HepG2 (cell line): Measurements from ENCODE around the gene GATB. TPM values are rescaled to one million over a fixed set of nuclear protein-coding genes. Genes with fewer than 3 reads are reported as not detected.

ENCODE experiments used
- ATAC-seq: fragments of 200-7000 bp; cut with Tn5 transposase; 3 replicates; pipeline ENCODE4 v1.9.1; 2020; ENCODE audit warnings: mild to moderate bottlenecking, moderate library complexity
- BruUV-seq: library from RNA; stranded (reverse); fragments of 400-500 nt; replicated peaks from 2 replicates; lab custom pipeline; 2021; lab: Mats Ljungman, UMichigan
- CTCF ChIA-PET: fragments of 300-600 bp; formaldehyde crosslinking; extraction: SDS; loops from one replicate; lab custom pipeline; 2021; ENCODE audit warnings: low total read pairs, inconsistent platforms, low intra/inter-chr PET ratio; lab: Yijun Ruan, JAX
- POLR2A ChIA-PET: fragments of 350-600 bp; sonication (Branson Sonifier 250); formaldehyde crosslinking; loops from one replicate; lab custom pipeline; 2020; ENCODE audit warnings: antibody characterized with exemption, inconsistent platforms; lab: Yijun Ruan, JAX
- DNase-seq: peaks from one replicate; pipeline ENCODE4 v3.0.0-alpha.2; 2015; ENCODE audit warnings: low spot score
- FAIRE-seq: peaks from 3 replicates; lab custom pipeline; 2011; peaks lifted over from hg19 to GRCh38; lab: Jason Lieb, UNC
- H2AFZ ChIP-seq: one replicate; pipeline ENCODE4 v1.6.1; 2011; ENCODE audit warnings: low read length, inconsistent platforms
- H3K27ac ChIP-seq: fragments of 300-600 bp; 3 replicates; pipeline ENCODE4 v1.8.0; 2011; ENCODE audit warnings: mixed run types, mild to moderate bottlenecking, mixed read lengths, low read length, inconsistent platforms; ENCODE audit not compliant: insufficient read depth; ENCODE audit errors: extremely low read length
- H3K27me3 ChIP-seq, 2 experiments: fragments of 200-600 bp in 1 of 2; 2 replicates in 1 of 2; 3 replicates in 1 of 2; pipeline versions ENCODE4 v1.6.0 to v1.8.0; 2011; ENCODE audit warnings: low read length in 2 of 2, mild to moderate bottlenecking in 2 of 2, moderate library complexity in 2 of 2, inconsistent platforms in 1 of 2; ENCODE audit not compliant: insufficient read depth in 2 of 2, control insufficient read depth in 1 of 2
- H3K36me3 ChIP-seq, 2 experiments: fragments of 200-600 bp in 1 of 2; replicated peaks in 1 of 2; 2 replicates in 1 of 2; 3 replicates in 1 of 2; pipeline versions ENCODE4 v1.5.1 to v1.8.0; 2011; ENCODE audit warnings: low read length in 2 of 2, inconsistent platforms in 1 of 2; ENCODE audit not compliant: insufficient read depth in 2 of 2, control insufficient read depth in 1 of 2
- H3K4me1 ChIP-seq: 2 replicates; pipeline ENCODE4 v1.5.1; 2012; ENCODE audit warnings: low read length, inconsistent platforms; ENCODE audit not compliant: insufficient read depth
- H3K4me2 ChIP-seq: 2 replicates; pipeline ENCODE4 v1.6.0; 2011; ENCODE audit warnings: low read depth, low read length, inconsistent platforms
- H3K4me3 ChIP-seq, 3 experiments: fragments of 200-600 bp in 1 of 3; sonication (generic), shearing (Covaris generic) in 1 of 3; replicated peaks in 1 of 3; 2 replicates each; pipeline ENCODE4 v1.5.1; 2011 to 2016; ENCODE audit warnings: low read length in 3 of 3, inconsistent platforms in 2 of 3, low read depth in 2 of 3, mild to moderate bottlenecking in 2 of 3, control low read depth in 1 of 3, mixed read lengths in 1 of 3; ENCODE audit not compliant: insufficient read depth in 1 of 3
- H3K79me2 ChIP-seq: one replicate; pipeline ENCODE4 v1.6.1; 2011; ENCODE audit warnings: low read length, inconsistent platforms; ENCODE audit not compliant: insufficient read depth
- H3K9ac ChIP-seq: 2 replicates; pipeline ENCODE4 v1.6.0; 2011; ENCODE audit warnings: mild to moderate bottlenecking, low read depth, low read length, inconsistent platforms; ENCODE audit not compliant: insufficient read depth
- H3K9me3 ChIP-seq: 2 replicates; pipeline ENCODE4 v1.5.1; 2012; ENCODE audit warnings: mild to moderate bottlenecking, low read length
- H4K20me1 ChIP-seq: 2 replicates; pipeline ENCODE4 v1.6.0; 2011; ENCODE audit warnings: inconsistent platforms, mild to moderate bottlenecking, low read length, moderate library complexity; ENCODE audit not compliant: insufficient read depth
- HOXA9 ChIP-seq: sonication (generic); formaldehyde crosslinking; IDR thresholded peaks from 2 replicates; pipeline ENCODE4 v1.8.1; 2022; ENCODE audit warnings: missing genetic modification reagents, mild to moderate bottlenecking, moderate library complexity, borderline replicate concordance
- MAX ChIP-seq: IDR thresholded peaks from 2 replicates; pipeline ENCODE4 v1.6.1; 2012; ENCODE audit warnings: inconsistent platforms
- REPIN1 ChIP-seq: sonication (generic); formaldehyde crosslinking; IDR thresholded peaks from 2 replicates; pipeline ENCODE4 v1.8.0; 2022; ENCODE audit warnings: missing genetic modification reagents, low read depth, mild to moderate bottlenecking, borderline replicate concordance
- ZBTB8A ChIP-seq: sonication (generic); formaldehyde crosslinking; IDR thresholded peaks from 2 replicates; pipeline ENCODE4 v1.4.0; 2020; ENCODE audit warnings: mild to moderate bottlenecking, low read depth, missing genetic modification reagents, borderline replicate concordance
- ZNF431 ChIP-seq: sonication (generic); formaldehyde crosslinking; IDR thresholded peaks from 2 replicates; pipeline ENCODE4 v1.9.0; 2022; ENCODE audit warnings: missing genetic modification reagents, low read depth, mild to moderate bottlenecking, borderline replicate concordance
- WGBS: methylation state at CpG from one replicate; pipeline ENCODE4 v1.1.6; 2017; ENCODE audit warnings: low lambda C conversion rate; 5-methylcytosine and 5-hydroxymethylcytosine counted together
- in situ Hi-C: cut with HindIII; loops from 2 replicates; pipeline ENCODE4 v1.10.0; 2017; ENCODE audit warnings: low pct_unique_long_range_greater_than_20kb; ENCODE audit not compliant: extremely low pct_ligation_motif_present
- intact Hi-C: fragments of 100-400 bp; cut with micrococcal nuclease; formaldehyde crosslinking; loops from one replicate; pipeline ENCODE4 v1.10.0; 2022; ENCODE audit not compliant: unreplicated experiment
- polyA plus RNA-seq, 8 experiments: library from polyadenylated mRNA; depleted of rRNA in 3 of 8; stranded (reverse) in 7 of 8; unstranded in 1 of 8; fragments of >200 nt; fragmentation: Illumina TruSeq in 4 of 8; extraction: Trizol in 4 of 8; gene quantifications; 2 replicates each; pipeline versions ENCODE4 v1.2.1 to v1.2.3, GENCODE V29; 2011 to 2016; ENCODE audit warnings: low read depth in 4 of 8, missing spikeins in 1 of 8, mixed read lengths in 1 of 8; ENCODE audit not compliant: insufficient read depth in 1 of 8
- total RNA-seq, 5 experiments: library from RNA; depleted of rRNA; stranded (reverse); fragments of >200 nt; fragmentation: Illumina TruSeq; extraction: Trizol; gene quantifications; 2 replicates each; pipeline ENCODE4 v1.2.3, GENCODE V29; 2016; ENCODE audit warnings: low read depth in 1 of 5
- TF ChIP-seq, protein P1 (sequence below): sonication (generic); formaldehyde crosslinking; IDR thresholded peaks from 2 replicates; pipeline ENCODE4 v1.4.0; 2020; ENCODE audit warnings: missing genetic modification reagents
- TF ChIP-seq, protein P2 (sequence below): sonication (generic); formaldehyde crosslinking; IDR thresholded peaks from 2 replicates; pipeline ENCODE4 v1.9.0; 2021; ENCODE audit warnings: missing genetic modification reagents, borderline replicate concordance

The GATB gene
- total and polyA plus RNA-seq, 2 of the 13 experiments (the other 11 are each of a cell fraction or from before 2014, with no cell fraction given) = 32.3 to 32.4 TPM

DNA sequence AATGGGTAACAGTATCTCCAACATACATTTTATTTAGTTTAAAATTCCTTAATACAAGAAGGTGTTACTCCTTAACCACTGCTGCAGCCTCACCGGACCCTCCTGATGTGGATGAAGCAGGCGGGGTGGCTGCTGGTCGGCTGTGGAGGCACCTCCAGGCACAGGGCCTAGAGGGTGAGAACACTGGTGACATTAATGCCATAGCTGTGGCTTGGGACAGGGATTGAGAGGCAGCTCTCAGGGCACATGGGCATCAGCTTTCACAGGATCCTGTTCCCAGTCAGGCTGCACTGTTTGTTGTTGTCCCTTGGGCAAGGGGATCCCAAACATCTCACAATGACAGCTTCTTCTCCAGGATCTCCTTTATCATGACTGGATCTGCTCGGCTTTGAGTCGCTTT, 90.0 kb downstream of the GATB start:
- CTCF ChIA-PET = no interaction called here
- H4K20me1 ChIP-seq = no peaks in the 10 kb centered on the region
- no TSS peak for BruUV-seq
- no peaks in the 10 kb centered on the region for H3K27me3 ChIP-seq
- TF ChIP-seq ZBTB8A (CRISPR knock-in tag) (no peak), ZNF431 (CRISPR knock-in tag) (no peak), HOXA9 (no peak), REPIN1 (no peak), MAX (no peak)
- TF ChIP-seq, protein P1, sequence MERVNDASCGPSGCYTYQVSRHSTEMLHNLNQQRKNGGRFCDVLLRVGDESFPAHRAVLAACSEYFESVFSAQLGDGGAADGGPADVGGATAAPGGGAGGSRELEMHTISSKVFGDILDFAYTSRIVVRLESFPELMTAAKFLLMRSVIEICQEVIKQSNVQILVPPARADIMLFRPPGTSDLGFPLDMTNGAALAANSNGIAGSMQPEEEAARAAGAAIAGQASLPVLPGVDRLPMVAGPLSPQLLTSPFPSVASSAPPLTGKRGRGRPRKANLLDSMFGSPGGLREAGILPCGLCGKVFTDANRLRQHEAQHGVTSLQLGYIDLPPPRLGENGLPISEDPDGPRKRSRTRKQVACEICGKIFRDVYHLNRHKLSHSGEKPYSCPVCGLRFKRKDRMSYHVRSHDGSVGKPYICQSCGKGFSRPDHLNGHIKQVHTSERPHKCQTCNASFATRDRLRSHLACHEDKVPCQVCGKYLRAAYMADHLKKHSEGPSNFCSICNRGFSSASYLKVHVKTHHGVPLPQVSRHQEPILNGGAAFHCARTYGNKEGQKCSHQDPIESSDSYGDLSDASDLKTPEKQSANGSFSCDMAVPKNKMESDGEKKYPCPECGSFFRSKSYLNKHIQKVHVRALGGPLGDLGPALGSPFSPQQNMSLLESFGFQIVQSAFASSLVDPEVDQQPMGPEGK = no peak
- TF ChIP-seq, protein P2, sequence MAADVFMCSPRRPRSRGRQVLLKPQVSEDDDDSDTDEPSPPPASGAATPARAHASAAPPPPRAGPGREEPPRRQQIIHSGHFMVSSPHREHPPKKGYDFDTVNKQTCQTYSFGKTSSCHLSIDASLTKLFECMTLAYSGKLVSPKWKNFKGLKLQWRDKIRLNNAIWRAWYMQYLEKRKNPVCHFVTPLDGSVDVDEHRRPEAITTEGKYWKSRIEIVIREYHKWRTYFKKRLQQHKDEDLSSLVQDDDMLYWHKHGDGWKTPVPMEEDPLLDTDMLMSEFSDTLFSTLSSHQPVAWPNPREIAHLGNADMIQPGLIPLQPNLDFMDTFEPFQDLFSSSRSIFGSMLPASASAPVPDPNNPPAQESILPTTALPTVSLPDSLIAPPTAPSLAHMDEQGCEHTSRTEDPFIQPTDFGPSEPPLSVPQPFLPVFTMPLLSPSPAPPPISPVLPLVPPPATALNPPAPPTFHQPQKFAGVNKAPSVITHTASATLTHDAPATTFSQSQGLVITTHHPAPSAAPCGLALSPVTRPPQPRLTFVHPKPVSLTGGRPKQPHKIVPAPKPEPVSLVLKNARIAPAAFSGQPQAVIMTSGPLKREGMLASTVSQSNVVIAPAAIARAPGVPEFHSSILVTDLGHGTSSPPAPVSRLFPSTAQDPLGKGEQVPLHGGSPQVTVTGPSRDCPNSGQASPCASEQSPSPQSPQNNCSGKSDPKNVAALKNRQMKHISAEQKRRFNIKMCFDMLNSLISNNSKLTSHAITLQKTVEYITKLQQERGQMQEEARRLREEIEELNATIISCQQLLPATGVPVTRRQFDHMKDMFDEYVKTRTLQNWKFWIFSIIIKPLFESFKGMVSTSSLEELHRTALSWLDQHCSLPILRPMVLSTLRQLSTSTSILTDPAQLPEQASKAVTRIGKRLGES (CRISPR knock-in tag) = no peak
- WGBS = 94% methylated on average over 5 of the region's 5 CpGs
- H3K9me3 ChIP-seq = no peaks in the 10 kb centered on the region
- no peaks in the 10 kb centered on the region for H3K79me2 ChIP-seq
- FAIRE-seq (no peak), ATAC-seq (no peak), DNase-seq (no peak)
- peaks cover 8% of the 10 kb centered on the region for H3K4me1 ChIP-seq
- POLR2A ChIA-PET = no interaction called here
- no peak overlapping the region for H3K27ac ChIP-seq
- in situ Hi-C loops (no loop called here), intact Hi-C loops (no loop called here)
- no peak overlapping the region for H3K4me2 ChIP-seq
- no peak overlapping the region for H3K4me3 ChIP-seq
- H3K9ac ChIP-seq = no peak overlapping the region
- peaks cover 1 to 6% of the 10 kb centered on the region in 2 experiments; a peak in 2 of 5 replicates for H3K36me3 ChIP-seq
- no peak overlapping the region for H2AFZ ChIP-seq
